Neural cell (in vitro differentiated cells): ENCODE data around the gene KCNJ1. TPM values are rescaled to one million over a fixed set of nuclear protein-coding genes. Genes with fewer than 3 reads are reported as not detected.

Experiments used
- H2AFZ ChIP-seq: fragments of 200-600, 300-800 bp; sonication (generic), shearing (Covaris generic); 2 replicates; pipeline ENCODE4 v1.6.0; 2014; ENCODE audit warnings: low read depth, mild to moderate bottlenecking, antibody characterized with exemption, low read length, moderate library complexity
- H3F3A ChIP-seq: fragments of 200-600 bp; shearing (Covaris generic); 2 replicates; pipeline ENCODE4 v1.6.1; 2016; ENCODE audit warnings: mild to moderate bottlenecking, moderate library complexity, mixed read lengths, antibody characterized with exemption, low read length; ENCODE audit not compliant: insufficient read depth, poor library complexity, severe bottlenecking
- H3K27ac ChIP-seq: fragments of 200-600, 300-800 bp; sonication (generic), shearing (Covaris generic); 2 replicates; pipeline ENCODE4 v1.5.1; 2014; ENCODE audit warnings: mild to moderate bottlenecking, low read length, moderate library complexity
- H3K27me3 ChIP-seq: fragments of 300-800, 200-600 bp; sonication (generic), shearing (Covaris generic); 2 replicates; pipeline ENCODE4 v1.6.0; 2014; ENCODE audit warnings: mild to moderate bottlenecking, low read depth, low read length, moderate library complexity; ENCODE audit not compliant: insufficient read depth
- H3K36me3 ChIP-seq: fragments of 300-800, 200-600 bp; sonication (generic), shearing (Covaris generic); 2 replicates; pipeline ENCODE4 v1.5.1; 2014; ENCODE audit warnings: mild to moderate bottlenecking, antibody characterized with exemption, low read length, moderate library complexity; ENCODE audit not compliant: insufficient read depth
- H3K4me2 ChIP-seq: fragments of 300-800, 200-600 bp; sonication (generic), shearing (Covaris generic); 2 replicates; pipeline ENCODE4 v1.6.0; 2014; ENCODE audit warnings: mild to moderate bottlenecking, low read length
- H3K4me3 ChIP-seq: fragments of 300-800, 200-600 bp; sonication (generic), shearing (Covaris generic); 2 replicates; pipeline ENCODE4 v1.5.1; 2014; ENCODE audit warnings: mild to moderate bottlenecking, low read length, moderate library complexity
- H3K79me2 ChIP-seq: fragments of 200-600 bp; shearing (Covaris generic); replicated peaks from 2 replicates; pipeline ENCODE4 v1.6.0; 2014; ENCODE audit warnings: mild to moderate bottlenecking, low read length, moderate library complexity; ENCODE audit not compliant: insufficient read depth
- H3K9ac ChIP-seq: fragments of 300-800, 200-600 bp; sonication (generic), shearing (Covaris generic); 2 replicates; pipeline ENCODE4 v1.6.1; 2016; ENCODE audit warnings: mild to moderate bottlenecking, low read length, mixed read lengths
- H3K9me2 ChIP-seq: fragments of 200-600 bp; shearing (Covaris generic); 2 replicates; pipeline ENCODE4 v1.6.1; 2016; ENCODE audit warnings: mild to moderate bottlenecking, low read length, mixed read lengths; ENCODE audit not compliant: insufficient read depth
- H3K9me3 ChIP-seq: fragments of 200-600, 300-800 bp; sonication (generic), shearing (Covaris generic); 2 replicates; pipeline ENCODE4 v1.6.1; 2016; ENCODE audit warnings: mild to moderate bottlenecking, mixed run types, low read length, moderate library complexity, mixed read lengths
- H4K20me1 ChIP-seq: fragments of 200-600 bp; shearing (Covaris generic); 2 replicates; pipeline ENCODE4 v1.6.1; 2016; ENCODE audit warnings: mild to moderate bottlenecking, mixed run types; ENCODE audit not compliant: insufficient read depth
- EP300 ChIP-seq: fragments of 450-650 bp; conservative IDR thresholded peaks from 2 replicates; pipeline ENCODE4 v1.6.1; 2014; ENCODE audit warnings: antibody characterized with exemption, mild to moderate bottlenecking, moderate library complexity; ENCODE audit not compliant: poor library complexity, severe bottlenecking
- EZH2 ChIP-seq: fragments of 200-600, 300-800 bp; shearing (Covaris generic), sonication (generic); IDR thresholded peaks from 2 replicates; pipeline ENCODE4 v1.6.1; 2014; ENCODE audit warnings: antibody characterized with exemption, low read length, borderline replicate concordance, mild to moderate bottlenecking; ENCODE audit not compliant: insufficient read depth, poor library complexity, severe bottlenecking
- MXI1 ChIP-seq: fragments of 450-650 bp; conservative IDR thresholded peaks from 2 replicates; pipeline ENCODE4 v1.6.1; 2014; ENCODE audit warnings: antibody characterized with exemption, mild to moderate bottlenecking; ENCODE audit not compliant: poor library complexity, severe bottlenecking
- POLR2AphosphoS5 ChIP-seq: IDR thresholded peaks from 2 replicates; pipeline ENCODE4 v1.6.1; 2012
- RAD21 ChIP-seq: fragments of 450-650 bp; conservative IDR thresholded peaks from 2 replicates; pipeline ENCODE4 v1.6.1; 2014; ENCODE audit warnings: antibody characterized with exemption, mild to moderate bottlenecking, moderate library complexity
- REST ChIP-seq: IDR thresholded peaks from 2 replicates; pipeline ENCODE4 v1.6.1; 2012; ENCODE audit warnings: borderline replicate concordance
- SMC3 ChIP-seq: fragments of 450-650 bp; conservative IDR thresholded peaks from 2 replicates; pipeline ENCODE4 v1.6.1; 2014; ENCODE audit warnings: antibody characterized with exemption, mild to moderate bottlenecking, moderate library complexity; ENCODE audit not compliant: poor library complexity
- TAF1 ChIP-seq: IDR thresholded peaks from 2 replicates; pipeline ENCODE4 v1.6.1; 2012; ENCODE audit warnings: low read depth
- polyA plus RNA-seq: library from polyadenylated mRNA; depleted of rRNA; stranded (reverse); fragments of >200 nt; gene quantifications from 2 replicates; pipeline ENCODE4 v1.2.3, GENCODE V29; 2014
- TF ChIP-seq, protein P1 (sequence below): fragments of 450-650 bp; IDR thresholded peaks from 2 replicates; pipeline ENCODE4 v1.5.1; 2014; ENCODE audit warnings: antibody characterized with exemption, mild to moderate bottlenecking, moderate library complexity; ENCODE audit not compliant: poor library complexity, severe bottlenecking

Gene KCNJ1
- polyA plus RNA-seq, 1 donor from 2014 or later: 0.22 TPM

- TF ChIP-seq RAD21 (no peak), SMC3 (no peak), MXI1 (no peak), EP300 (no peak), EZH2 (no peak), POLR2AphosphoS5 (no peak), REST (no peak), TAF1 (no peak)
- TF ChIP-seq, protein P1, sequence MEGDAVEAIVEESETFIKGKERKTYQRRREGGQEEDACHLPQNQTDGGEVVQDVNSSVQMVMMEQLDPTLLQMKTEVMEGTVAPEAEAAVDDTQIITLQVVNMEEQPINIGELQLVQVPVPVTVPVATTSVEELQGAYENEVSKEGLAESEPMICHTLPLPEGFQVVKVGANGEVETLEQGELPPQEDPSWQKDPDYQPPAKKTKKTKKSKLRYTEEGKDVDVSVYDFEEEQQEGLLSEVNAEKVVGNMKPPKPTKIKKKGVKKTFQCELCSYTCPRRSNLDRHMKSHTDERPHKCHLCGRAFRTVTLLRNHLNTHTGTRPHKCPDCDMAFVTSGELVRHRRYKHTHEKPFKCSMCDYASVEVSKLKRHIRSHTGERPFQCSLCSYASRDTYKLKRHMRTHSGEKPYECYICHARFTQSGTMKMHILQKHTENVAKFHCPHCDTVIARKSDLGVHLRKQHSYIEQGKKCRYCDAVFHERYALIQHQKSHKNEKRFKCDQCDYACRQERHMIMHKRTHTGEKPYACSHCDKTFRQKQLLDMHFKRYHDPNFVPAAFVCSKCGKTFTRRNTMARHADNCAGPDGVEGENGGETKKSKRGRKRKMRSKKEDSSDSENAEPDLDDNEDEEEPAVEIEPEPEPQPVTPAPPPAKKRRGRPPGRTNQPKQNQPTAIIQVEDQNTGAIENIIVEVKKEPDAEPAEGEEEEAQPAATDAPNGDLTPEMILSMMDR: no peak
These were observed 36.6 kb downstream of the KCNJ1 start for GRCh38 chr11:128830290-128831173.

GRCh38 chr11:128828350-128828749 lies 38.7 kb downstream of the KCNJ1 start:
- no peaks in the 10 kb centered on the region for H3K79me2 ChIP-seq
- no peak overlapping the region for H3K27ac ChIP-seq
- no peak for TF ChIP-seq SMC3
- no peak for TF ChIP-seq POLR2AphosphoS5
- no peak for TF ChIP-seq EZH2
- TF ChIP-seq, protein P1: no peak
- TF ChIP-seq RAD21: no peak
- no peak for TF ChIP-seq EP300
- no peak for TF ChIP-seq TAF1
- TF ChIP-seq REST: no peak
- no peak for TF ChIP-seq MXI1
- no peaks in the 10 kb centered on the region for H4K20me1 ChIP-seq
- H3K4me3 ChIP-seq: no peak overlapping the region
- no peak overlapping the region for H2AFZ ChIP-seq
- no peaks in the 10 kb centered on the region for H3K36me3 ChIP-seq
- H3K9me2 ChIP-seq: no peaks in the 10 kb centered on the region
- no peaks in the 10 kb centered on the region for H3K9me3 ChIP-seq
- H3K9ac ChIP-seq: no peak overlapping the region
- no peak overlapping the region for H3K4me2 ChIP-seq
- H3K27me3 ChIP-seq: no peaks in the 10 kb centered on the region
- H3F3A ChIP-seq: no peaks in the 10 kb centered on the region

More at GRCh38 chr11:128830290-128831173, 36.6 kb downstream of the KCNJ1 start:
- Histone ChIP-seq H3K27me3 (no peaks in the 10 kb centered on the region), H3K4me2 (no peak overlapping the region), H3K36me3 (no peaks in the 10 kb centered on the region), H3K79me2 (no peaks in the 10 kb centered on the region), H2AFZ (no peak overlapping the region), H3K4me3 (no peak overlapping the region), H3K9me3 (no peaks in the 10 kb centered on the region), H4K20me1 (no peaks in the 10 kb centered on the region), H3K27ac (no peak overlapping the region), H3K9ac (no peak overlapping the region), H3F3A (no peaks in the 10 kb centered on the region), H3K9me2 (no peaks in the 10 kb centered on the region)
